Pancreas (tissue), 10 donors: ENCODE results near the gene UQCC3. TPM values are rescaled to one million over a fixed set of nuclear protein-coding genes. Genes with fewer than 3 reads are reported as not detected.
"Not testable (repeated sequence)": the region's sequence is repeated elsewhere in the genome, so short reads cannot be mapped to it uniquely, and the experiment has no call there.

ENCODE experiments used
- ATAC-seq, 4 donors: fragments of 200-7000 bp; cut with Tn5 transposase; one replicate each; pipeline versions ENCODE4 v1.8.0 to v1.9.1; 2020; ENCODE audit warnings: mild to moderate bottlenecking in 4 of 4, moderate library complexity in 4 of 4
- DNase-seq, 6 donors: peaks; one replicate each; pipeline ENCODE4 v3.0.0-alpha.2; 2020
- FAIRE-seq: peaks from 2 replicates; lab custom pipeline; 2012; peaks lifted over from hg19 to GRCh38; lab: Jason Lieb, UNC
- H3K27ac ChIP-seq, 4 donors: fragments of 200-600 bp; sonication (generic); 1 replicate in 3 of 4; 2 replicates in 1 of 4; pipeline versions ENCODE4 v1.5.0 to v1.8.0; 2020
- H3K27me3 ChIP-seq, 4 donors: fragments of 200-600 bp; one replicate each; pipeline ENCODE4 v1.8.0; 2021
- H3K36me3 ChIP-seq, 3 donors: fragments of 200-600 bp; sonication (generic) in 1 of 3; one replicate each; pipeline versions ENCODE4 v1.5.0 to v1.8.0; 2020 to 2021
- H3K4me1 ChIP-seq, 3 donors: fragments of 200-600 bp; one replicate each; pipeline ENCODE4 v1.8.0; 2021
- H3K4me3 ChIP-seq, 4 donors: fragments of 200-600 bp; sonication (generic) in 2 of 4; one replicate each; pipeline versions ENCODE4 v1.5.0 to v1.8.0; 2020 to 2021
- H3K9me3 ChIP-seq, 4 donors: fragments of 200-600 bp; one replicate each; pipeline ENCODE4 v1.8.0; 2021
- CTCF ChIP-seq, 4 donors: fragments of 200-600 bp; sonication (generic) in 3 of 4; IDR thresholded peaks; one replicate each; pipeline versions ENCODE4 v1.5.0 to v1.8.0; 2021; ENCODE audit warnings: antibody characterized with exemption in 4 of 4
- WGBS, 2 donors: extraction: QIAGEN DNeasy Blood & Tissue Kit; methylation state at CpG; one replicate each; pipeline ENCODE4 v1.1.7; 2013; 5-methylcytosine and 5-hydroxymethylcytosine counted together
- intact Hi-C, 3 donors: fragments of 100-400 bp; cut with DNase I; formaldehyde crosslinking; loops; one replicate each; pipeline versions ENCODE4 v1.11.1 to v1.14.2; 2022
- polyA plus RNA-seq, 2 donors: library from polyadenylated mRNA; stranded (reverse); fragments of 200-250 nt; gene quantifications; one replicate each; pipeline ENCODE4 v1.2.3, GENCODE V29; 2013
- total RNA-seq, 6 donors: library from RNA; stranded (reverse); fragmentation: NEBNext Ultra II Directional in 4 of 6; extraction: Animal tissue kit (Norgen Biotek cat#: 25700) in 4 of 6; gene quantifications; one replicate each; pipeline versions ENCODE4 v1.2.1 to v1.2.4, GENCODE V29; 2021 to 2023
- donor health status: healthy with polysubstance abuse.
- donor health status: DM: no; HTN: no; CAD: no; lungs with moderate emphysema.
- donor health status: DM: no; HTN: no; CAD: no.
- donor health status: control.
- donor health status: control.
- donor health status: Bipolar disorder and iron deficiency.
- donor health status: DM: yes; HTN: yes; CAD: no.
- donor health status: DM: no; HTN: no; CAD: no.
- donor health status: DM: no; HTN: no; CAD: no.
- donor health status: DM: yes; HTN: yes; CAD: no.

The UQCC3 gene
- total and polyA plus RNA-seq, 8 donors: 3.2 to 17.3 (median 4.1) TPM

GRCh38 chr11:62669420-62670161 lies 1.9 kb upstream of the UQCC3 start:
- Histone ChIP-seq H3K27ac (peak overlapping the region in 3 of 4 donors; percentile 10 to 86 (median 29)), H3K27me3 (no peaks in the 10 kb centered on the region), H3K9me3 (no peaks in the 10 kb centered on the region), H3K4me3 (no peak overlapping the region), H3K36me3 (no peaks in the 10 kb centered on the region), H3K4me1 (peaks cover 11 to 45% (median 30%) of the 10 kb centered on the region in 3 donors)
- FAIRE-seq (no peak), DNase-seq (peak in 5 of 6 donors; percentile 69 to 81 (median 71)), ATAC-seq (peak; percentile 24 to 50 (median 38))
- intact Hi-C loops: no loop called here
- TF ChIP-seq CTCF (IDR thresholded peaks at IDR 0.05): no peak
- WGBS, 2 donors: 34 to 46% methylated on average over 4 of the region's 4 CpGs

GRCh38 chr11:62671236-62671607 lies 251 bp upstream of the UQCC3 start:
- Histone ChIP-seq H3K27me3 (no peaks in the 10 kb centered on the region), H3K27ac (peak overlapping the region; percentile 52 to 91 (median 83)), H3K36me3 (no peaks in the 10 kb centered on the region), H3K9me3 (no peaks in the 10 kb centered on the region), H3K4me1 (peaks cover 11 to 43% (median 30%) of the 10 kb centered on the region in 3 donors), H3K4me3 (peak overlapping the region; percentile 72 to 95 (median 86))
- WGBS, 2 donors: 0% methylated on average over 17 of the region's 17 CpGs
- ATAC-seq: peak; percentile 11 to 39 (median 26)
- TF ChIP-seq CTCF (IDR thresholded peaks at IDR 0.05): no peak
- FAIRE-seq: no peak
- peak in 1 of 6 donors; percentile 10 for DNase-seq
- intact Hi-C loops: no loop called here

DNA sequence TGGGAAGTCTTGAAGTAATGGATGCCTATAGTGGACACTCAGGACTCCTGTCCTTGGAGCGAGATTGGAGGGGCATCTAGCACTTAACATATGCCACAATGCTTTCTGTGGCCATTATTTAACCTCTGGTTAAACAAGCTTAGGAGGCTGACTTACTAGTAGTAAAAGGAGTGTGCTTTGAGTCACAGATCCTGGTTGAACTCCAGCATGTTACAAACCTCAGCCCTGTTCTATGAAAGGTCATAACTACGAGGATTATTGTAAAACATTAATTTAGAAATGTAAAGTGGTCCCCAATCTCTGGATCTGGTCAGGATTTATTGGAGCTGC lies 1.7 kb downstream of the UQCC3 start:
- peaks cover 0 to 4% (median 0%) of the 10 kb centered on the region in 3 donors for H3K36me3 ChIP-seq
- whole genome bisulfite sequencing, 2 donors: 53 to 61% methylated on average over 2 of the region's 2 CpGs
- DNase-seq (no peak), ATAC-seq (no peak), FAIRE-seq (no peak)
- no peaks in the 10 kb centered on the region for H3K9me3 ChIP-seq
- no peaks in the 10 kb centered on the region for H3K27me3 ChIP-seq
- no peak for TF ChIP-seq CTCF (IDR thresholded peaks at IDR 0.05)
- H3K27ac ChIP-seq: no peak overlapping the region
- no peak overlapping the region for H3K4me3 ChIP-seq
- intact Hi-C loops: no loop called here
- peaks cover 11 to 37% (median 27%) of the 10 kb centered on the region in 3 donors for H3K4me1 ChIP-seq

GRCh38 chr11:62675415-62675814 lies 3.9 kb downstream of the UQCC3 start:
- H3K9me3 ChIP-seq, H3K27me3 ChIP-seq, H3K36me3 ChIP-seq, intact Hi-C loops, DNase-seq, H3K27ac ChIP-seq, FAIRE-seq, ATAC-seq, H3K4me3 ChIP-seq: not testable (repeated sequence)
- 93% methylated on average over 10 of the region's 10 CpGs for WGBS, 2 donors
- H3K4me1 ChIP-seq: peaks cover 11 to 29% (median 28%) of the 10 kb centered on the region in 3 donors

DNA sequence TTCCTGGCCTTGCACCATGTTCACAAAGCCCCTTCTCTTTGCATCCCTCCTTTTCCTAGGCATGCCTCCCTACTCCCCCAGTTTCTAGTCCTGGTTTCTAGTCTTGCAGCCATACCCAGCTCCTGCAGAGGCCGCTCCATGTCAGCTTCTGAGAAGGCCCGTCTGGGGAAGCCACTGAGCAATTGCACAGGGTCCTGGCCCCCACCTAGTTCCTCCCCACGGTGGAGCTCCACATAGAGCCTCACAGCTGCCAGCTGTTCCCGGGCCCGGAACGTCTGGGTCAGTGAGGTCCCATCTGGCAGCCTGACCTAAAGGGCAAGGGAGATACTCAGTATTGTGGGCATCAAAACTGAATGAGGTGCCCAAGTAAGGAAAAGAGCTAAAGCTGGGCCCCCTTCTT lies 5.2 kb downstream of the UQCC3 start:
- Histone ChIP-seq H3K4me3 (no peak overlapping the region), H3K36me3 (peaks cover 0 to 4% (median 0%) of the 10 kb centered on the region in 3 donors), H3K27me3 (no peaks in the 10 kb centered on the region), H3K27ac (no peak overlapping the region), H3K4me1 (peaks cover 11 to 23% (median 23%) of the 10 kb centered on the region in 3 donors), H3K9me3 (no peaks in the 10 kb centered on the region)
- 34 to 41% methylated on average over 6 of the region's 6 CpGs for WGBS, 2 donors
- intact Hi-C loops: no loop called here
- DNase-seq (no peak), ATAC-seq (no peak), FAIRE-seq (no peak)
- no peak for TF ChIP-seq CTCF (IDR thresholded peaks at IDR 0.05)
